ENCODE data around the gene GPR143. TPM values are rescaled to one million over a fixed set of nuclear protein-coding genes. Genes with fewer than 3 reads are reported as not detected.

The GPR143 gene
- total and polyA plus RNA-seq, 4 donors = 0.33 to 1.4 (median 0.48) TPM

- H3K36me3 ChIP-seq (ENCODE audit: control insufficient read depth in 4 of 4, insufficient read depth in 3 of 4, low read depth in 1 of 4, low read length in 3 of 4) = peaks cover under 1 to 26% (median 2%) of the 10 kb centered on the region in 4 donors
- 88% methylated on average over 6 of the region's 6 CpGs for WGBS
Observed at GRCh38 chrX:9704876-9705465, 60.7 kb downstream of the GPR143 start.

GRCh38 chrX:9703406-9703805 is 62.2 kb downstream of the GPR143 start:
- Histone ChIP-seq H3K27me3 (ENCODE audit: control insufficient read depth in 4 of 4, insufficient read depth in 4 of 4, low read length in 3 of 4) (no peaks in the 10 kb centered on the region), H3K9me3 (ENCODE audit: control insufficient read depth in 4 of 4, low read length in 3 of 4) (peaks cover 0 to 2% (median 0%) of the 10 kb centered on the region in 4 donors), H3K27ac (ENCODE audit: low read depth in 1 of 2, low read length in 2 of 2) (no peak overlapping the region), H3K4me1 (ENCODE audit: control insufficient read depth in 4 of 4, insufficient read depth in 4 of 4, low read length in 3 of 4) (no peaks in the 10 kb centered on the region), H3K9ac (ENCODE audit: low read depth in 1 of 2, low read length in 2 of 2) (no peak overlapping the region), H3K4me3 (ENCODE audit: low read depth in 1 of 3, low read length in 3 of 3) (no peak overlapping the region), H3K36me3 (ENCODE audit: control insufficient read depth in 4 of 4, insufficient read depth in 3 of 4, low read depth in 1 of 4, low read length in 3 of 4) (peaks cover 0 to 23% (median 4%) of the 10 kb centered on the region in 4 donors)
- 98% methylated on average over 14 of the region's 14 CpGs for WGBS
- no peak for DNase-seq (ENCODE audit: low spot score)
- TF ChIP-seq TAF1 (conservative IDR thresholded peaks at IDR 0.05) (no peak), HNF4G (IDR thresholded peaks at IDR 0.05) (no peak), RAD21 (IDR thresholded peaks at IDR 0.05) (no peak), FOXA1 (IDR thresholded peaks at IDR 0.05) (no peak), MAX (IDR thresholded peaks at IDR 0.05) (no peak), NR2F2 (IDR thresholded peaks at IDR 0.05) (no peak), SP1 (IDR thresholded peaks at IDR 0.05) (no peak), CTCF (IDR thresholded peaks at IDR 0.05; ENCODE audit: low read depth, low read length, missing input control) (no peak), GABPA (IDR thresholded peaks at IDR 0.05 in 1 of 2, conservative IDR thresholded peaks at IDR 0.05 in 1 of 2) (no peak)

More at GRCh38 chrX:9704876-9705465, 60.7 kb downstream of the GPR143 start:
- Histone ChIP-seq H3K4me1 (ENCODE audit: control insufficient read depth in 4 of 4, insufficient read depth in 4 of 4, low read length in 3 of 4) (peaks cover 0 to 2% (median 0%) of the 10 kb centered on the region in 4 donors), H3K27me3 (ENCODE audit: control insufficient read depth in 4 of 4, insufficient read depth in 4 of 4, low read length in 3 of 4) (no peaks in the 10 kb centered on the region), H3K27ac (ENCODE audit: low read depth in 1 of 2, low read length in 2 of 2) (no peak overlapping the region), H3K9ac (ENCODE audit: low read depth in 1 of 2, low read length in 2 of 2) (no peak overlapping the region), H3K9me3 (ENCODE audit: control insufficient read depth in 4 of 4, low read length in 3 of 4) (peaks cover 0 to 2% (median 0%) of the 10 kb centered on the region in 4 donors), H3K4me3 (ENCODE audit: low read depth in 1 of 3, low read length in 3 of 3) (no peak overlapping the region)
- TF ChIP-seq FOXA1 (IDR thresholded peaks at IDR 0.05) (no peak), MAX (IDR thresholded peaks at IDR 0.05) (no peak), CTCF (IDR thresholded peaks at IDR 0.05; ENCODE audit: low read depth, low read length, missing input control) (no peak), GABPA (IDR thresholded peaks at IDR 0.05 in 1 of 2, conservative IDR thresholded peaks at IDR 0.05 in 1 of 2) (no peak), YY1 (IDR thresholded peaks at IDR 0.05) (no peak), HNF4A (conservative IDR thresholded peaks at IDR 0.05) (no peak), HNF4G (IDR thresholded peaks at IDR 0.05) (no peak), SP1 (IDR thresholded peaks at IDR 0.05) (no peak), RAD21 (IDR thresholded peaks at IDR 0.05) (no peak), TAF1 (conservative IDR thresholded peaks at IDR 0.05) (no peak), JUND (IDR thresholded peaks at IDR 0.05) (no peak), REST (IDR thresholded peaks at IDR 0.05) (no peak)
- DNase-seq (ENCODE audit: low spot score) = no peak
